NCI-H526 treated with DMSO at 0.1 percent for 48 hours (cell line): Measurements from ENCODE around the gene KRIT1.
"Not testable (repeated sequence)": the region's sequence is repeated elsewhere in the genome, so short reads cannot be mapped to it uniquely, and the experiment has no call there.

Source experiments
- DNase-seq: peaks from one replicate; lab custom pipeline; 2025; lab: John Stamatoyannopoulos, UW

Gene KRIT1

GRCh38 chr7:92245487-92246359 is at the start of gene KRIT1, which contains the start of gene ANKIB1:
Gene KRIT1, minus strand, starts transcription at chr7:92245914. Its CDS starts 3,779 bp downstream, at chr7:92242135.
Gene ANKIB1, plus strand, starts transcription at chr7:92245974. Its CDS starts 49,005 bp downstream, at chr7:92294979.
- peak; percentile 92 for DNase-seq

- no peak for DNase-seq
Observed at GRCh38 chr7:92295391-92295790, 49.7 kb upstream of the KRIT1 start.

- DNase-seq, result no peak
Observed at GRCh38 chr7:92293896-92294590, 48.3 kb upstream of the KRIT1 start.

DNA sequence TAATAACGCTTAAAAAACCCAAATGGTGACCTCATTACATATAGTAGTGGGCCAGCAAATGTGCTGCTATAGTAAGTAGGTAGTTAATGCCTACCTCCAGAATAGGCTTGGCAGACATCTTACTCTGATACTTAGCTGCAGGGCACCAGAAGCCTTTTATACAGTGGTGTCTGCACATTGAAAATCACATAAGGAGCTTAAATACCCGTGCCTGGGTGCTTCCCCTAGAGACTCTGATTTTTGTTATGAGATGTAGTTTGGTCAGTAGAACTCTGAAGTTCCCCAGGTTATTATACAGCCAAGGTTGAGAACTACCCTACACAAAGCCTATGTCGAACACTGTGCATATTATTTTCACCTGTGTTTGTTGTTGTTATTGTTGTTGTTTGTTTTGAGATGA is 47.3 kb upstream of the KRIT1 start:
- DNase-seq, result no peak

DNA sequence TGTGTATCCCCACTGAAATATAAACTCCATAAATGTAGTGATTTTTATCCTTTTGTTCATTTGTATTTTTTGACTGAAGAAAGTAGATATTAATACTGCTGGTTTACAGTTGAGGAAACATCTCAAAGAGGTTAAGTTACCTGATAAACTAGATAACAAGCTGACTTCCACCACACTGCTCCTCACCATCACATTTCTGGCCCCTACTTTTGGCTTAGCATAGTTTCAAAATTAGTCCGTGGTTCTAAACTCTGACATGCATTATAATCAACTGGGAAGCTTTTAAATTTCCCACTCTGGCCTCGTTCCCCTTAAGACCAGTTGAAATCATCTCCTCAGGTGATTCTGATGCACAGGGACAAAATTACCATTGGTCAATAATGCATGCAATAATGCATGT is 43.6 kb upstream of the KRIT1 start:
- no peak for DNase-seq

DNA sequence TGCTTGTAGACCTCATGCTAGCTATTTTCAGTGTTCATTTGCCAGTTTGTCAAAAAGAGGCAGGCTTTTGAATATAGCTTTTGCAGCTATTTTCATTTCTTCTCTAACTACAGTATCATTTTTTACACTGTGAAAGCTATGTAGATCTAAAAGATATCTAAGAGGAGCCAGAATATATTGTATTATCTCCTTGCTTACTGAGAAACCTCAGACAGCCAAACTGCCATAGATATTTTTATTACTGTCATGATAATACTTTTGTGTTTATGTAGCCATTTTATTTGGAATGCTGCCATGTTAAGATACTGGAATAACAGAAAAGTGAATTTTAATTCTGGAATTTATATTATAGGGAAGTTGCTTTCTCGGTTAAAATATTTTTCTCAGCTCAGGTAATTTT is 37.2 kb upstream of the KRIT1 start:
- no peak for DNase-seq

GRCh38 chr7:92282221-92282814 is 36.6 kb upstream of the KRIT1 start:
- no peak for DNase-seq

DNA sequence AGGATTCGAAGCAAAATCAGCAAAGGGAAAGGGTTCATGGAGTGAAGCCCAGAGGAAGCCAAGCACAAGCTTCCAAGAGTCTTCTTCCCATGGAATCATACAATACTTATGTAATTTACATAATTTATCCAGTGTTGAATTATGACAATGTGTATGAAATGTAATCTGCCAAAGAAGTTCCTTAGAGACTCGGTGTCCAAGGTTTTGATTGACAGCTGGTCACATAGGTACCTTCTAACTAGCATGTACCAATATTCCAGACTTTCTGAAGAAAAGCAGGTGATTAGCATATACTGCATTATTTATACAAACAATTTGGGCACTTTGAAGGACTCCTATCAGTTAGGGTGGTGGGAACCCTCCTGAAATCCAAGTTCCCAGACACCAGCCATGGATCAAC is 35.3 kb upstream of the KRIT1 start:
- DNase-seq, result no peak

GRCh38 chr7:92279396-92280031 is 33.8 kb upstream of the KRIT1 start:
- DNase-seq, result no peak

GRCh38 chr7:92276460-92276864 is 30.7 kb upstream of the KRIT1 start:
- DNase-seq, result no peak

DNA sequence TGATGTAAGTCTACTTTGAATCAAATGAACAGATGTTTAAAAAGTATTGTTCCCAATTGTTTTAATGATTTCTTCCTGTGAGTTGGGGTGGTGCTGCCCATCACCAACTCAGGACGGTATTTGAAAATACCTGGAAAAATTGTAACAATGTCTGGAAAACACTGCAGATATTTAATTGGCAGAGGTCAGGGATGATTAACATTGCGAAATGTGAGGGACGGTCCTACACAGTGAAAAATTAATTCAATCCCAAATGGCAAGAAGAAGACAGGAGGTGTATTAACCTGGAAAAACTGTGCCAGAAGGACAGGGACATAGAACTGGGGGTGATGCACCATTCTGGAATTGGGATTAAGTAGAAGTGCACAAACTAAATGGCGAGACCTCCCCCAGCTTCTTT is 29.6 kb upstream of the KRIT1 start:
- DNase-seq, result no peak

DNA sequence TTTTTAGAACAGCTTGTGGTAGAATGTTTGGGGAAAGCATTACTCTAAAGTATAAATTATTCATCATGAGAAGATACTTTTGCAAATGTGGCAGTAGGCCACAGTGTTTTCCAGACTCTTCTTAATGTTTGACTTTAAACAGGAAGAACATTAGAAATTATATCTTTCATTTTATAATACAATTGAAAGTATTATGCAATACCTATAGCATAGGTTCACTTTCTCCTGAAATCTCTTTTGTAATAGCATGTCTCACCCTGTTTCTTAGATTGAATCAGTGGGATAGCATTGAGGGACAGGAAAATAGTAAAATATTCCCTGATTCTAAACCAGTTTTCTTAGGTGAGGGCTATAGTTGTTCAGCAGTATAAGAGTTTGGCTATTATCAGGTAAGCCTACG is 23.2 kb upstream of the KRIT1 start:
- no peak for DNase-seq

- no peak for DNase-seq
Observed at GRCh38 chr7:92266415-92267241, 20.9 kb upstream of the KRIT1 start.

DNA sequence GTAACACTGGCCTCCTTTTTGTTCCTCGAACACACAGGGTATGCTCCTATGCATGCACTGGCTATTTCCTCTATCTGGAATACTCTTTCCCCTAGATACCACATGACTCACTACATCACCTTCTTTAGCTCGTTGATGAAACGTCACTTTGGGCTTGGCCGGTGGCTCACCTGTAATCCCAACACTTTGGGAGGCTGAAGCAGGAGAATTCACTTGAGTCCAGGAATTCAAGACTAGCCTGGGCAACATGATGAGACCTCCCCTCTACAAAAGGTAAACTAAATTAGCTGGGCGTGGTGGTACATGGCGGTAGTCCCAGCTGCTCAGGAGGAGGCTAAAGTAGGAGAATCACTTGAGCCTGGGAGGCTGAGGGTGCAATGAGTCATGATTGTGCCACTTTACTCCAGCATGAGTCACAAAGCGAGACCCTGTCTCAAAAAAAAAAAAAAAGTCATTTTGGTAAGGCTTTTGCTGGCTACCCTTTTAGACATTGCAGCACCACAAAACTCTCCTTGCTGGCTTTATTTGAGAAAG is 14.6 kb upstream of the KRIT1 start:
- DNase-seq, result no peak

DNA sequence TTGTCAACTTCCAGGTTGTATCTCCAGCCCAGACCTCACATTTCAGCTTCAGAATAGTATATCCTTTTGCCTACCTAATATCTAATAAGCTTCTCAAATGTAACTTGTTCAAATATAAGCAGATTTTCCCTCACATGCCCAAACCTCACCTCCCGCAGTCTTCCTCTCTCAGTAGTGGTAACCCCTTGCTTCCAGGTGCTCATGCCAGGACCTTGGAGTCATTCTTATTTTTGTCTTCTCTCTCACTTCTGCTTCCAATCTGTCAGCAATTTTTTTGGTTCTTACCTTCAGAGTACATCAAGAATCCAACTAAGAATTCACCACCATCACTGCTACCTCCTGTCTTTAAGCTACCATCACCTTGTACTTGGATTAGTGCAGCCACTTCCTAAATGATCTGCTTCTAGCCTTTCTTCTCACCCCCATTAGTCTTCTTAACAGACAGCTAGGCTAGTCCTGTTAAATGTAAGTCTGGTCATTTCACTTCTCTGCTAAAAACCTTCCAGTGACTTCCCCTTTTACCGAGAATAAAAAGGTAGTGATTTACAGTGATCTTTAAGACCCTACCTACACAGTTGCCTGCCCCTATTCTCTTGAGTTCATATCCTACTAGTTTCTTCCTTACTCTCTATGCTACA is 14.0 kb upstream of the KRIT1 start:
- no peak for DNase-seq

DNA sequence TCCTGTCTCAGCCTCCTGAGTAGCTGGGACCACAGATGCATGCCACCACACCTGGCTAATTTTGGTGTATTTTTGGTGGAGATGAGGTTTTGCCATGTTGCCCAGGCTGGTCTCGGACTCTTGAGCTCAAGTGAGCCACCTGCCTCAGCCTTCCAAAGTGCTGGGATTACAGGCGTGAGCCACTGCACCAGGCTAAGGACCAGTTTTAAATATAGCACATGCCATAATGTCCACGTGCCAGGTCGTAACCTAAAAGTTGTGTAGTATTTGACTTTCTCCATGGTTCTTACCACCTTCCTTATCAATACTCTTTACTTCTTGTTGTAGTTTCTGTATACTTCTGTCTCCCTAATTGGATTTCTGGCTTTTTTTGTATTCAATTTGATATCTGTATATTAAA is 13.3 kb upstream of the KRIT1 start:
- DNase-seq, result no peak

DNA sequence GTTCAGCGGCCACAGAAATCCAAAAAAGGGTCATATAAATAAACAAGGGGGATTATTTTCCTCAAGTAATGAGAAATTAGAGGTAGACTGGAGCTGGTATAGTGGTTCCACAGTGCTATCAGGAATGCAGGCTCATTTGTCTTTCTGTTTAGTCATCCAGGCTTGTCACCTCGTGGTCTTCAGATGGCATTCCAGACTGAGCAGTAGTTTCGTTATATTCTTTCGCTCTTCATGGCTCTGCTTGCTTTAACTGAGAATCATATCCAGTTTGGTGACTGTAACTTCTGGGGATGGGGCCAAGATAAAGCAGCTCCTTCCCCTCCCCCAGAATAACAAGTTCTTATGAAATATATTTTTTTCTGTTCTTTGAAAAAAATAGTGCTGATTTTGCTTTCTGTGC is 9.6 kb upstream of the KRIT1 start:
- DNase-seq, result no peak

DNA sequence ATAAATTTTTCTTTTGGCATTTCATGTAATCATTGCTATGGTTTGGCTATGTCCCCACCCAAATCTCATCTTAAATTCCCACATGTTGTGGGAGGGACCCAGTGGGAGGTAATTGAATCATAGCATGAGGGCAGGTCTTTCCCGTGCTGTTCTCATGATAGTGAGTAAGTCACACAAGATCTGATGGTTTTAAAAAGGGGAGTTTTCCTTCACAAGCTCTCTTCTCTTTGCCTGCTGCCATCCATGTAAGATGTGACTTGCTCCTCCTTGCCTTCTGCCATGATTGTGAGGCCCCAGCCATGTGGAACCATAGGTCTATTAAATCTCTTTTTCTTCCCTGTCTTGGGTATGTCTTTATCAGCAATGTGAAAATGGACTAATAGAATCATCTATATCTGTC is 9.1 kb upstream of the KRIT1 start:
- not testable (repeated sequence) for DNase-seq

DNA sequence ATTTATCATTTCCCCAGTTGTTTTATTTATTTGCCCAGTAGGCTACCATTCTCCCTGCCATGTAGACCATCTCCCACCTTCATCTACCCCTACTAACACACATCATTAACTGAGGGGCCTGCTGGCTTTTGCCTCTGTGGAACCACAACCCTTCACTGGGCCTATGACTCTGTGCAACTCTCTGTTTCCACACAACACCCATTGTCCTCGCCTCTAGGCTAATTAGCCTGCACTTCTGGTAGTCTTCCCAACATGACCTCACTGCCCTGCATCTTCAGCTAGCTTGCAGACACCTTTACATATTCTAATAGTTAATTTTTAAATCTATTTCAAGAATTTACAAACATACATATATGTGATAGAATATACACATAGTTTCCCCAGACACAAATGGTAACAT is 7.5 kb upstream of the KRIT1 start:
- DNase-seq, result no peak

DNA sequence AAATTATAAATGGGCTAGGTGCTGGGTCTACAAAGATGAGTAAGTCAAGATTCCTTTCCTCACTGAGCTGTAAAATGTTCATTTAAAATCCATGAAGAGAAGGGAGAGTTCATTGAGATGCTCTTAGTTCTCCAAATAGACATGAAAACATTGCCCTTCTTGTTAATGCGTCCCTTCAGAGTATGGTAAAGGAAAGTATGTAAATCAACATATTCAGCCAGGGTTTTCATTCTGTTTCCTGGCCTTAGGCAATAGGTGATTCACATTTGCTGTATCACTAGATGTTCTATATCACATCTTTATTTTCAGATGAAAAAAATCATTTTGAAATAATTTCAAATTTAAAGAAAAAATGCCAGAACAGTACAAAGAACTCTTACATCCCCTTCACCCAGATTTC is 5.5 kb upstream of the KRIT1 start:
- no peak for DNase-seq

DNA sequence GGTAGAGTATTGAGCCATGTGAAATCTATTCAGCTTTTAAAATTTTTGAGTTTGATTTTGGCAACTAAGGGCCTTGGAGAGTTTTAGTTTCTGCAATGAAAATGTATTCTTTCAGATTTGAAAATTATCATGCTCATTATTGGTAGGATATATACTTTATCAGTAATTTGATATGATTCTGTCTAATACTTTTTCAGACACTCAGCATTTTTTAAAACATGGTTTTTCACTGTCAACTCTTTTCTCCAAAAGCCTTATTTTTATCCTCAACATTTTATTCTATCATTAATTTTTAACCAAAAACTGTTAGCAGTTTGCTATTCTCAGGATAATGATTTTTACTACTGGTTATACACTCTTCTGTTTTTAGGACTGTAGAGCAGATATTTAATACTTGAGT is 4.9 kb upstream of the KRIT1 start:
- DNase-seq, result no peak
